Stimulated activated CD8-positive, alpha-beta memory T cell treated with anti-CD3 and anti-CD28 coated beads, Interleukin-15, amount 100 ng/mL, for 1 hour (primary cell): ENCODE data around the gene CPNE8.

ENCODE experiments used
- DNase-seq: peaks from one replicate; pipeline ENCODE4 v3.0.0-alpha.2; 2020; ENCODE audit warnings: low read depth

Gene CPNE8

GRCh38 chr12:38905480-38906351, at the start of gene CPNE8:
Gene CPNE8, minus strand, starts transcription at chr12:38905591. Its CDS starts 57 bp downstream, at chr12:38905534.
- no peak for DNase-seq

- no peak for DNase-seq
Observed at GRCh38 chr12:38954238-38954873, 49.0 kb upstream of the CPNE8 start.

- DNase-seq: no peak
Observed at GRCh38 chr12:38949363-38949762, 44.0 kb upstream of the CPNE8 start.

- no peak for DNase-seq
Observed at GRCh38 chr12:38934686-38935085, 29.3 kb upstream of the CPNE8 start.

- DNase-seq: no peak
Observed at GRCh38 chr12:38934078-38934584, 28.7 kb upstream of the CPNE8 start.

GRCh38 chr12:38932320-38932719, 26.9 kb upstream of the CPNE8 start:
- DNase-seq: no peak

GRCh38 chr12:38931461-38931860, 26.1 kb upstream of the CPNE8 start:
- no peak for DNase-seq

GRCh38 chr12:38930990-38931389, 25.6 kb upstream of the CPNE8 start:
- DNase-seq: no peak

- DNase-seq: no peak
Observed at GRCh38 chr12:38926501-38926900, 21.1 kb upstream of the CPNE8 start.

- no peak for DNase-seq
Observed at GRCh38 chr12:38921025-38921677, 15.8 kb upstream of the CPNE8 start.

GRCh38 chr12:38919191-38919590, 13.8 kb upstream of the CPNE8 start:
- no peak for DNase-seq

GRCh38 chr12:38915429-38916182, 10.2 kb upstream of the CPNE8 start:
- DNase-seq: no peak

- no peak for DNase-seq
Observed at GRCh38 chr12:38912116-38912515, 6.7 kb upstream of the CPNE8 start.

GRCh38 chr12:38911611-38912010, 6.2 kb upstream of the CPNE8 start:
- no peak for DNase-seq

- no peak for DNase-seq
Observed at GRCh38 chr12:38907201-38907923, 2.0 kb upstream of the CPNE8 start.

GRCh38 chr12:38906482-38907200, 1.2 kb upstream of the CPNE8 start:
- peak; percentile 34 for DNase-seq

- DNase-seq: no peak
Observed at GRCh38 chr12:38904537-38905479, 583 bp downstream of the CPNE8 start.

GRCh38 chr12:38903596-38903995, 1.8 kb downstream of the CPNE8 start:
- DNase-seq: no peak

GRCh38 chr12:38898001-38898684, 7.2 kb downstream of the CPNE8 start:
- DNase-seq: no peak
